Measurements from ENCODE around the gene DNAJC18. TPM values are rescaled to one million over a fixed set of nuclear protein-coding genes. Genes with fewer than 3 reads are reported as not detected.

Gene DNAJC18
- total RNA-seq, 1 donor from 2014 or later, result 9.8 TPM

DNA sequence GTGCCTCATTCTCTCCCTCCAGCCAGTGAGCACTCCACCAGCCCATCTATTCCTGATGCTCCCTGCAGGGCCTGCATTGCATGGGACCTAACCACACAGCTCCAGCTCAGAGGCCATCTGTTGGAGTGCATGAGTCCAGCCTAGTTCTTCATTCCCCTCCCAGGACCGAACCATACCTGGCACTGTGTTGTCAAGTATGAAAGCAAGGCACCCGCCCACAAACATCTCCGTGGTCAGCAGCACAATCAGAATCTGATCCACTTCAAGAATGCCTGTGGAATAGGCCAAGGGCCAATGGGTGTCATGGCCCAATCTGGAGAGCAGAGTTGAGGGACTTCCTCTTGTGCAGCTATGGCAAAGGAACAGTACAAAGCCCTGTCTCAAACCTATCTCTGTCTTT, 62.1 kb downstream of the DNAJC18 start:
- intact Hi-C loops (cut with micrococcal nuclease), result no loop called here

GRCh38 chr5:139376364-139376763, 63.0 kb downstream of the DNAJC18 start:
- intact Hi-C loops (cut with micrococcal nuclease), result no loop called here

DNA sequence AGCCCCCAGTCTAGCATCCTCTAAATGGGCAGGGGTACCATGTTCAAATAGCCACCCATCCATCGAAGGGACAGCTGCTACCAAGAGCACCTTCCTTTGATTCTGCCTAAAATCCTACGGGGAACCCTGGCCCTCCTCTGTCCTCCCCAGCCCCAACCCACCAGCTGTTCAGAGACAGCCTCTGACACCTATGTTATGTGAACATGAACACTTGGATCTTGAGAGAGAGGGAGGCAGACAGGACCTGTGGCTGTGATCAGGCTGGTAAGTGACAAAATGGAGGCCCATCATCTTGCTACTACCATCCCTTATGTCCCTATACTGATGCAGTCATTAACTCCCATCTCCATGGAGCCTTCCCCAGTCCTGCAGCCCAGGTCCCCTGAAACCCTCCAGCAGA, 64.4 kb downstream of the DNAJC18 start:
- intact Hi-C loops (cut with micrococcal nuclease), result no loop called here

DNA sequence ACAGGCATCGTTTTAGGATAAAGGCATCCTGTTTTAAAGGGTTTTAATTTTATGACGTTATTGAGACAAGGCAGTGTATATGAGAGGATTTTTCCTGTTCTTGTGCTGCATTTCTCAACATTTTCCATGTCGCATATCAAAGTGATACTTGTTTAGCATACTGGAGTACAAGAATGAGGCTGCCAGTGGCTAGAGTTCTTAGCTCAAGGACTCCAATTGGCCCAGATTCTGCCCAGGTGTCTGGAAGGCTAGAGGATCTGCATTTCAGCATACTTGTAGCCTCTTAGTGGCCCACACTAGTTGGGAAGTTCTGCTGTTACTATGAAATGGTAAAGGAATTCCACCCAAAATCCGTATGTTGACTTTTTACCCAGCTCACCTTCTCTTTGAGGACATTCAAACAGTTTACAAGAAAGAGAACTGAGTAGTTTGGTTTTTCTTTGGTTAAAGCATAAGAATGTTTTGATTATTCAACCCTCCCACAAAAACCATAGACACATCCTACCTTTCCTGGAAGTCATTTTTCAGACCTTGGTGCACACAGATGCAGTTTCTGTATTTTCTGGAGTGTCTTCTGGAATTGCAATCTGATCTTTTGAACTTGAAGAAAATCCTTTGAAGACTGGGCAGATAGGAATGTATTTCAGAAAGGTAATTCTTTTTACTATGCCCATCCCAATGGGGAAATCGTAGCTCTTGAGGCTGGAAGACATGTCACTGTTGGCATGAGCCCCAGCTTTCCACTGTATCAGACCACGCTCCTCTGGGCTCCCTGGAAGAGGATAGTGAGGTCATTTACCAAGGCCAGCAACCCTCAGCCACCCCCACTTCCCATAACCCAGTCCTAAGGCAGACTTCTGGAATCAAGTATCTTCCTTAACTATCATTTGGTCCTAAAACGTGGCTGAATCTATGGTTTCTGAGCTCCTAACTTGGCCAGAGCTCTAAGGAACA, 67.6 kb downstream of the DNAJC18 start:
- intact Hi-C loops (cut with micrococcal nuclease), result no loop called here

GRCh38 chr5:139369181-139369580, 70.1 kb downstream of the DNAJC18 start:
- intact Hi-C loops (cut with micrococcal nuclease), result no loop called here

- intact Hi-C loops (cut with micrococcal nuclease), result no loop called here
Measured at GRCh38 chr5:139368613-139369012, 70.7 kb downstream of the DNAJC18 start.

- intact Hi-C loops (cut with micrococcal nuclease), result no loop called here
Measured at GRCh38 chr5:139364466-139364865, 74.9 kb downstream of the DNAJC18 start.

- intact Hi-C loops (cut with micrococcal nuclease), result no loop called here
Measured at GRCh38 chr5:139363937-139364336, 75.4 kb downstream of the DNAJC18 start.

GRCh38 chr5:139361835-139362429, 77.4 kb downstream of the DNAJC18 start:
- intact Hi-C loops (cut with micrococcal nuclease), result no loop called here

- intact Hi-C loops (cut with micrococcal nuclease), result no loop called here
Measured at GRCh38 chr5:139360384-139360783, 78.9 kb downstream of the DNAJC18 start.

Other genes with a start within 250 kb of the DNAJC18 start
- 18.7 and 21.6 TPM in 2 replicates for gene SIL1, start 241.2 kb downstream of the DNAJC18 start, total RNA-seq
- gene MATR3, start 145.8 kb downstream of the DNAJC18 start, total RNA-seq, result 210 and 247 TPM in 2 replicates
- 77.0 and 82.6 TPM in 2 replicates for gene PAIP2, start 97.7 kb downstream of the DNAJC18 start, total RNA-seq
- 5.2 and 6.0 TPM in 2 replicates for gene SLC23A1, start 56.2 kb downstream of the DNAJC18 start, total RNA-seq
- gene MZB1, start 49.6 kb downstream of the DNAJC18 start, total RNA-seq, result 61.8 and 65.3 TPM in 2 replicates
- gene PROB1, start 44.4 kb downstream of the DNAJC18 start, total RNA-seq, result 5.5 and 6.0 TPM in 2 replicates
- 7.1 and 8.6 TPM in 2 replicates for gene SPATA24, start 35.4 kb downstream of the DNAJC18 start, total RNA-seq
- 1.1 and 1.6 TPM in 2 replicates for gene ECSCR, start 23.2 kb upstream of the DNAJC18 start, total RNA-seq
- 0.59 and 0.80 TPM in 2 replicates for gene SMIM33, start 31.5 kb upstream of the DNAJC18 start, total RNA-seq
- gene STING1, start 43.2 kb upstream of the DNAJC18 start, total RNA-seq, result 203 and 216 TPM in 2 replicates
- gene UBE2D2, start 121.8 kb upstream of the DNAJC18 start, total RNA-seq, result 228 and 245 TPM in 2 replicates
- 0.43 and 1.4 TPM in 2 replicates for gene CXXC5, start 208.8 kb upstream of the DNAJC18 start, total RNA-seq